A673 (cell line): ENCODE results near the gene CCIN. TPM values are rescaled to one million over a fixed set of nuclear protein-coding genes. Genes with fewer than 3 reads are reported as not detected.

Source experiments
- Bru-seq: library from RNA; stranded (reverse); fragments of 400-500 nt; gene quantifications from one replicate; lab custom pipeline; 2021; lab: Mats Ljungman, UMichigan
- BruChase-seq, 2 experiments: library from RNA; stranded (reverse); fragments of 400-500 nt; gene quantifications; one replicate each; lab custom pipeline; 2021; lab: Mats Ljungman, UMichigan
- BruUV-seq: library from RNA; stranded (reverse); fragments of 400-500 nt; replicated peaks from 2 replicates; lab custom pipeline; 2021; lab: Mats Ljungman, UMichigan
- CTCF ChIA-PET: fragments of 300-600 bp; sonication (Branson Sonifier 250); formaldehyde crosslinking; loops from one replicate; lab custom pipeline; 2022; ENCODE audit warnings: antibody characterized with exemption; lab: Charles Lee
- POLR2A ChIA-PET: fragments of 300-600 bp; sonication (Branson Sonifier 250); formaldehyde crosslinking; loops from one replicate; lab custom pipeline; 2022; ENCODE audit warnings: antibody characterized with exemption; ENCODE audit not compliant: low non-redundant PET; lab: Charles Lee
- DNase-seq: peaks from one replicate; pipeline ENCODE4 v3.0.0-alpha.2; 2015; ENCODE audit warnings: low spot score
- H3K27ac ChIP-seq: fragments of 200-600 bp; sonication (generic); 2 replicates; pipeline ENCODE4 v1.5.1; 2016; ENCODE audit warnings: mixed run types, low read depth, mild to moderate bottlenecking, mixed read lengths, antibody characterized with exemption, low read length; ENCODE audit not compliant: poor library complexity, severe bottlenecking
- H3K27me3 ChIP-seq: fragments of 200-600 bp; sonication (generic); replicated peaks from 2 replicates; pipeline ENCODE4 v1.6.1; 2017; ENCODE audit warnings: mixed run types, low read depth, mild to moderate bottlenecking, mixed read lengths, antibody characterized with exemption, low read length; ENCODE audit not compliant: insufficient read depth, poor library complexity
- H3K36me3 ChIP-seq: fragments of 200-600 bp; sonication (generic); 2 replicates; pipeline ENCODE4 v1.6.1; 2016; ENCODE audit warnings: mixed run types, mild to moderate bottlenecking, mixed read lengths, antibody characterized with exemption, low read length; ENCODE audit not compliant: insufficient read depth, poor library complexity, severe bottlenecking
- H3K4me1 ChIP-seq: fragments of 200-600 bp; sonication (generic); 2 replicates; pipeline ENCODE4 v1.6.1; 2017; ENCODE audit warnings: mixed run types, mild to moderate bottlenecking, mixed read lengths, antibody characterized with exemption, low read length; ENCODE audit not compliant: insufficient read depth, poor library complexity, severe bottlenecking
- H3K4me3 ChIP-seq: fragments of 200-600 bp; sonication (generic); 2 replicates; pipeline ENCODE4 v1.5.1; 2016; ENCODE audit warnings: low read depth, mixed run types, mild to moderate bottlenecking, mixed read lengths, low read length; ENCODE audit not compliant: poor library complexity, severe bottlenecking
- H3K9me3 ChIP-seq: fragments of 200-600 bp; sonication (generic); 2 replicates; pipeline ENCODE4 v1.6.1; 2016; ENCODE audit warnings: mixed run types, low read depth, mild to moderate bottlenecking, mixed read lengths, antibody characterized with exemption, low read length; ENCODE audit not compliant: poor library complexity, severe bottlenecking
- EZH2 ChIP-seq: fragments of 200-600 bp; sonication (generic); IDR thresholded peaks from 2 replicates; pipeline ENCODE4 v1.6.1; 2017; ENCODE audit warnings: borderline replicate concordance, low read depth, mild to moderate bottlenecking, mixed read lengths, antibody characterized with exemption, low read length; ENCODE audit not compliant: poor library complexity, severe bottlenecking
- intact Hi-C: fragments of 100-400 bp; cut with micrococcal nuclease; formaldehyde crosslinking; loops from one replicate; pipeline ENCODE4 v1.10.0; 2022; ENCODE audit not compliant: unreplicated experiment
- long read RNA-seq: library from polyadenylated mRNA; stranded (forward); transcript quantifications from one replicate; pipeline ENCODE4 v2.0.0, GENCODE V29; 2022
- total RNA-seq: library from RNA; stranded (reverse); gene quantifications from 2 replicates; pipeline ENCODE4 v1.2.3, GENCODE V29; 2021
- TF ChIP-seq, protein P1 (sequence below): fragments of 300-800, 200-600 bp; sonication (generic); conservative IDR thresholded peaks from 2 replicates; pipeline ENCODE4 v1.5.1; 2017; ENCODE audit warnings: low read depth, mild to moderate bottlenecking, antibody characterized with exemption, low read length, moderate library complexity, mixed read lengths

Gene CCIN
- total RNA-seq (not detected in 2 replicates), Bru-seq, nascent RNA (not detected), BruChase-seq, experiment 1, labeled RNA remaining after a 2-hour chase (percentile 19 among the genes with signal in this experiment), BruChase-seq, experiment 2, labeled RNA remaining after a 6-hour chase (not detected)
- long read RNA-seq = 0 reads

GRCh38 chr9:36169166-36169565 lies at the start of gene CCIN:
Gene CCIN (plus strand): TSS chr9:36169388. CDS start chr9:36169503, 115 bp downstream.
- POLR2A ChIA-PET = no interaction called here
- no peak for TF ChIP-seq EZH2
- TF ChIP-seq, protein P1, sequence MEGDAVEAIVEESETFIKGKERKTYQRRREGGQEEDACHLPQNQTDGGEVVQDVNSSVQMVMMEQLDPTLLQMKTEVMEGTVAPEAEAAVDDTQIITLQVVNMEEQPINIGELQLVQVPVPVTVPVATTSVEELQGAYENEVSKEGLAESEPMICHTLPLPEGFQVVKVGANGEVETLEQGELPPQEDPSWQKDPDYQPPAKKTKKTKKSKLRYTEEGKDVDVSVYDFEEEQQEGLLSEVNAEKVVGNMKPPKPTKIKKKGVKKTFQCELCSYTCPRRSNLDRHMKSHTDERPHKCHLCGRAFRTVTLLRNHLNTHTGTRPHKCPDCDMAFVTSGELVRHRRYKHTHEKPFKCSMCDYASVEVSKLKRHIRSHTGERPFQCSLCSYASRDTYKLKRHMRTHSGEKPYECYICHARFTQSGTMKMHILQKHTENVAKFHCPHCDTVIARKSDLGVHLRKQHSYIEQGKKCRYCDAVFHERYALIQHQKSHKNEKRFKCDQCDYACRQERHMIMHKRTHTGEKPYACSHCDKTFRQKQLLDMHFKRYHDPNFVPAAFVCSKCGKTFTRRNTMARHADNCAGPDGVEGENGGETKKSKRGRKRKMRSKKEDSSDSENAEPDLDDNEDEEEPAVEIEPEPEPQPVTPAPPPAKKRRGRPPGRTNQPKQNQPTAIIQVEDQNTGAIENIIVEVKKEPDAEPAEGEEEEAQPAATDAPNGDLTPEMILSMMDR = no peak
- no peaks in the 10 kb centered on the region for H3K36me3 ChIP-seq
- no peak within 1 kb of the TSS for H3K4me3 ChIP-seq
- CTCF ChIA-PET = no interaction called here
- no peak for DNase-seq
- no peaks in the 10 kb centered on the region for H3K4me1 ChIP-seq
- no peaks in the 10 kb centered on the region for H3K27me3 ChIP-seq
- H3K27ac ChIP-seq = no peak within 1 kb of the TSS
- no TSS peak for BruUV-seq
- intact Hi-C loops = loop anchor here (5.0 kb wide), 2 partner anchors 162 to 217 kb away; no protein-coding TSS in a partner anchor
- no peaks in the 10 kb centered on the region for H3K9me3 ChIP-seq

- Histone ChIP-seq H3K36me3 (no peaks in the 10 kb centered on the region), H3K27ac (no peak overlapping the region), H3K4me3 (no peak overlapping the region), H3K27me3 (no peaks in the 10 kb centered on the region), H3K9me3 (no peaks in the 10 kb centered on the region), H3K4me1 (no peaks in the 10 kb centered on the region)
- TF ChIP-seq, protein P1 = no peak
- TF ChIP-seq EZH2 = no peak
- ChIA-PET POLR2A (no interaction called here), CTCF (interaction anchor here (0.7 kb wide), 1 partner anchor 20 kb away, joined by 5 read pairs; no protein-coding TSS in a partner anchor)
- intact Hi-C loops = no loop called here
- no peak for DNase-seq
- no TSS peak for BruUV-seq
Observed at GRCh38 chr9:36119476-36119875, 49.7 kb upstream of the CCIN start.

GRCh38 chr9:36120705-36121104 lies 48.5 kb upstream of the CCIN start:
- POLR2A ChIA-PET = no interaction called here
- DNase-seq = no peak
- Histone ChIP-seq H3K27me3 (no peaks in the 10 kb centered on the region), H3K4me1 (no peaks in the 10 kb centered on the region), H3K36me3 (no peaks in the 10 kb centered on the region), H3K9me3 (no peaks in the 10 kb centered on the region), H3K27ac (no peak overlapping the region), H3K4me3 (no peak overlapping the region)
- intact Hi-C loops = no loop called here
- CTCF ChIA-PET = no interaction called here
- TF ChIP-seq, protein P1 = no peak
- TF ChIP-seq EZH2 = no peak
- no TSS peak for BruUV-seq
